NT2/D1 (cell line): ENCODE results near the gene SLC30A1.

Source experiments
- DNase-seq: peaks from one replicate; pipeline ENCODE4 v3.0.0-alpha.2; 2011; ENCODE audit warnings: low read depth, low spot score
- H3K27me3 ChIP-seq: 2 replicates; pipeline ENCODE4 v1.6.0; 2011; ENCODE audit warnings: mild to moderate bottlenecking; ENCODE audit not compliant: insufficient read length, insufficient read depth
- H3K36me3 ChIP-seq: 2 replicates; pipeline ENCODE4 v1.6.1; 2011; ENCODE audit warnings: mild to moderate bottlenecking, low read length, mixed read lengths; ENCODE audit not compliant: insufficient read depth, insufficient read length
- H3K4me1 ChIP-seq: 2 replicates; pipeline ENCODE4 v1.5.1; 2011; ENCODE audit not compliant: insufficient read depth, insufficient read length
- H3K4me3 ChIP-seq: 2 replicates; pipeline ENCODE4 v1.5.1; 2011; ENCODE audit warnings: low read depth; ENCODE audit not compliant: insufficient read length
- H3K9ac ChIP-seq: 2 replicates; pipeline ENCODE4 v1.6.0; 2011; ENCODE audit warnings: low read depth; ENCODE audit not compliant: insufficient read length
- H3K9me3 ChIP-seq: 2 replicates; pipeline ENCODE4 v1.5.1; 2011; ENCODE audit warnings: mild to moderate bottlenecking, low read length; ENCODE audit not compliant: insufficient read depth
- SUZ12 ChIP-seq: IDR thresholded peaks from 2 replicates; pipeline ENCODE4 v1.6.1; 2011; ENCODE audit not compliant: insufficient read length, insufficient read depth; ENCODE audit errors: extremely low read depth
- YY1 ChIP-seq: IDR thresholded peaks from 2 replicates; pipeline ENCODE4 v1.6.1; 2011; ENCODE audit not compliant: insufficient read length, insufficient read depth
- ZNF274 ChIP-seq: IDR thresholded peaks from 2 replicates; pipeline ENCODE4 v1.6.1; 2011; ENCODE audit warnings: mild to moderate bottlenecking, low read depth, low read length

The SLC30A1 gene

GRCh38 chr1:211524521-211524920 is 54.4 kb downstream of the SLC30A1 start:
- H3K36me3 ChIP-seq: no peaks in the 10 kb centered on the region
- peaks cover 9% of the 10 kb centered on the region for H3K4me1 ChIP-seq
- peaks cover 27% of the 10 kb centered on the region for H3K27me3 ChIP-seq
- no peak overlapping the region for H3K9ac ChIP-seq
- DNase-seq: no peak
- H3K9me3 ChIP-seq: no peaks in the 10 kb centered on the region
- TF ChIP-seq SUZ12 (no peak), YY1 (no peak), ZNF274 (no peak)
- no peak overlapping the region for H3K4me3 ChIP-seq

GRCh38 chr1:211522804-211523203 is 56.2 kb downstream of the SLC30A1 start:
- DNase-seq: no peak
- Histone ChIP-seq H3K4me1 (peaks cover 7% of the 10 kb centered on the region), H3K9me3 (no peaks in the 10 kb centered on the region), H3K4me3 (no peak overlapping the region), H3K27me3 (peaks cover 35% of the 10 kb centered on the region), H3K36me3 (no peaks in the 10 kb centered on the region), H3K9ac (no peak overlapping the region)
- no peak for TF ChIP-seq ZNF274
- no peak for TF ChIP-seq YY1
- no peak for TF ChIP-seq SUZ12
